Astrocyte (in vitro differentiated cells and primary cell): ENCODE data around the gene ZNF689. TPM values are rescaled to one million over a fixed set of nuclear protein-coding genes. Genes with fewer than 3 reads are reported as not detected.
A peak's percentile ranks its signal among the peaks of the same experiment; 100 is the strongest.
"Not testable (repeated sequence)": the region's sequence is repeated elsewhere in the genome, so short reads cannot be mapped to it uniquely, and the experiment has no call there.

Source experiments
- DNase-seq: peaks from one replicate; pipeline ENCODE4 v3.0.0-alpha.2; 2010; ENCODE audit warnings: low read depth
- FAIRE-seq: peaks from 2 replicates; lab custom pipeline; 2011; peaks lifted over from hg19 to GRCh38; lab: Jason Lieb, UNC
- H2AFZ ChIP-seq: 2 replicates; pipeline ENCODE4 v1.6.0; 2012; ENCODE audit warnings: low read depth, low read length, inconsistent platforms
- H3K27ac ChIP-seq: 2 replicates; pipeline ENCODE4 v1.5.1; 2011; ENCODE audit warnings: low read depth, low read length, inconsistent platforms
- H3K27me3 ChIP-seq: 2 replicates; pipeline ENCODE4 v1.6.0; 2011; ENCODE audit warnings: low read length, inconsistent platforms; ENCODE audit not compliant: insufficient read depth
- H3K36me3 ChIP-seq: 2 replicates; pipeline ENCODE4 v1.5.1; 2011; ENCODE audit warnings: low read length, inconsistent platforms; ENCODE audit not compliant: insufficient read depth
- H3K4me1 ChIP-seq: 2 replicates; pipeline ENCODE4 v1.5.1; 2011; ENCODE audit warnings: low read length, inconsistent platforms; ENCODE audit not compliant: insufficient read depth
- H3K4me2 ChIP-seq: 2 replicates; pipeline ENCODE4 v1.6.0; 2012; ENCODE audit warnings: low read length, inconsistent platforms
- H3K4me3 ChIP-seq: 2 replicates; pipeline ENCODE4 v1.5.1; 2011; ENCODE audit warnings: low read depth, mild to moderate bottlenecking, low read length, inconsistent platforms; ENCODE audit not compliant: insufficient read depth
- H3K79me2 ChIP-seq: 2 replicates; pipeline ENCODE4 v1.6.0; 2012; ENCODE audit warnings: mild to moderate bottlenecking, low read length, inconsistent platforms; ENCODE audit not compliant: insufficient read depth
- H3K9ac ChIP-seq: 2 replicates; pipeline ENCODE4 v1.6.0; 2012; ENCODE audit warnings: mild to moderate bottlenecking, low read length, inconsistent platforms
- H3K9me3 ChIP-seq: 2 replicates; pipeline ENCODE4 v1.5.1; 2012; ENCODE audit warnings: low read depth, mild to moderate bottlenecking, low read length, inconsistent platforms; ENCODE audit not compliant: insufficient read depth
- H4K20me1 ChIP-seq: 2 replicates; pipeline ENCODE4 v1.6.0; 2012; ENCODE audit warnings: low read length, inconsistent platforms; ENCODE audit not compliant: insufficient read depth
- H3K27ac Mint-ChIP-seq: one replicate; pipeline ENCODE4 v1.8.0; 2021; ENCODE audit warnings: mild to moderate bottlenecking, mixed read lengths; ENCODE audit not compliant: unreplicated experiment
- H3K27me3 Mint-ChIP-seq: one replicate; pipeline ENCODE4 v1.8.0; 2021; ENCODE audit warnings: low read depth, mixed read lengths; ENCODE audit not compliant: unreplicated experiment
- H3K36me3 Mint-ChIP-seq: one replicate; pipeline ENCODE4 v1.8.0; 2021; ENCODE audit warnings: low read depth, mixed read lengths; ENCODE audit not compliant: unreplicated experiment
- H3K4me1 Mint-ChIP-seq: one replicate; pipeline ENCODE4 v1.8.0; 2021; ENCODE audit warnings: low read depth, mixed read lengths; ENCODE audit not compliant: unreplicated experiment
- H3K4me3 Mint-ChIP-seq: one replicate; pipeline ENCODE4 v1.8.0; 2021; ENCODE audit warnings: mild to moderate bottlenecking, moderate library complexity, mixed read lengths; ENCODE audit not compliant: unreplicated experiment
- H3K9me3 Mint-ChIP-seq: one replicate; pipeline ENCODE4 v1.8.0; 2021; ENCODE audit warnings: mild to moderate bottlenecking, mixed read lengths; ENCODE audit not compliant: unreplicated experiment
- CTCF ChIP-seq: IDR thresholded peaks from 2 replicates; pipeline ENCODE4 v1.5.1; 2011; ENCODE audit warnings: low read depth, mild to moderate bottlenecking, inconsistent platforms, low read length, moderate library complexity; ENCODE audit not compliant: insufficient read depth
- EZH2 ChIP-seq: IDR thresholded peaks from 2 replicates; pipeline ENCODE4 v1.6.1; 2012; ENCODE audit warnings: mild to moderate bottlenecking, low read length, inconsistent platforms; ENCODE audit not compliant: insufficient read depth
- total RNA-seq: library from RNA; stranded (reverse); gene quantifications from 2 replicates; pipeline ENCODE4 v1.2.1, GENCODE V29; 2021

ZNF689 gene
- total RNA-seq, 1 donor from 2014 or later = 7.5 TPM

DNA sequence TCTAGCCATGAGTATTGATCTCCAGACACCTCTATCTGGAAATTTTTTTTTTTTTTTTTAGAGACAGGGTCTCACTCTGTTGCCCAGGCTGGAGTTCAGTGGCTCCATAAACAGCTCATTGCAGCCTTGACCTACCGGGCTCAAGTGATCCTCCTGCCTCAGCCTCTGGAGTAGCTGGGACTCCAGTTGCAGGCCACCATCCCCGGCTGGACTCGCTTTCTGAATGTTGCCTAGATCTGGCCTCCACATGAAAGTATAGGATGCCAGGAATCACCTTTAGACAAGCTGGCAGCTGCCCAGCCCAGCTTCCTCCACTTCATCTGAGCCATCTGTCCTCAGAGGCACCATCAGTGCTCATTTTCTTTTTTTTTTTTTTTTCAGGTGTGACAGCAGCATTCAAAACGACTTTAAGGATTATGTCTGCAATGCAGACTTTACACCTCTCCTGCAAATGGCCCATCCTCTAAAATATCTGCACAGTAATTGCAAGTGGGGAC lies 34.2 kb upstream of the ZNF689 start:
- Histone ChIP-seq H3K9ac (no peak overlapping the region), H3K4me1 (no peaks in the 10 kb centered on the region), H3K4me2 (no peak overlapping the region), H3K36me3 (no peaks in the 10 kb centered on the region), H3K27ac (no peak overlapping the region), H3K79me2 (no peaks in the 10 kb centered on the region), H3K27me3 (no peaks in the 10 kb centered on the region), H3K9me3 (no peaks in the 10 kb centered on the region), H3K4me3 (no peak overlapping the region), H2AFZ (no peak overlapping the region), H4K20me1 (no peaks in the 10 kb centered on the region)
- no peak for TF ChIP-seq CTCF
- no peak for TF ChIP-seq EZH2
- FAIRE-seq = no peak
- no peak overlapping the region for H3K27ac Mint-ChIP-seq
- no peaks in the 10 kb centered on the region for H3K4me1 Mint-ChIP-seq
- H3K4me3 Mint-ChIP-seq = no peak overlapping the region
- no peaks in the 10 kb centered on the region for H3K9me3 Mint-ChIP-seq
- DNase-seq = no peak
- H3K36me3 Mint-ChIP-seq = no peaks in the 10 kb centered on the region
- H3K27me3 Mint-ChIP-seq = peaks cover 15% of the 10 kb centered on the region

DNA sequence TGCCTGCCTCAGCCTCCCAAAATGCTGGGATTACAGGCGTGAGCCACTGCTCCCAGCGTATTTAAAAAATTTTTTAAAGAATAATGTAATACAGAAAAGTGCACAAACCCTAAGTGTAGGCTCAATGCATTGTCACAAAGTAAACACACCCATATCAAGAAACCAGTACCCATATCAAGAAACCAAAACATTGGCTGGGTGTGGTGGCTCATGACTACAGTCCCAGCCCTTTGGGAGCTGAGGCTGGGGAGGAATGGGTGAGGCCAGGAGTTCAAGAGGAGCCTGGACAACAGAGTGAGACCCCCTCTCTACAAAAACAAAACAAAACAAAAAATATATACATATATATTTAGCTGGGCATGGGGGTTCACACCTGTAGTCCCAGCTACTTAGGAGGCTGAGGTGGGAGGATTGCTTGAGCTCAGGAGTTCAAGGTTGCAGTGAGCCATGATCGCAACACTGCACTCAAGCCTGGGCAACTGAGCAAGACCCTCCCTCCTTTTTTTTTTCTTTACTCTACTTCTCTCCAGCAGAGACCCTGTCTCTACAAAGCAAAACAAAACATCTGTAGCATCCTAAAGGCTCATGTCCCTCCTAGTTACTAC lies 31.3 kb upstream of the ZNF689 start:
- Histone ChIP-seq H3K9ac (no peak overlapping the region), H3K4me2 (no peak overlapping the region), H3K79me2 (no peaks in the 10 kb centered on the region), H3K9me3 (no peaks in the 10 kb centered on the region), H3K36me3 (no peaks in the 10 kb centered on the region), H2AFZ (no peak overlapping the region), H4K20me1 (no peaks in the 10 kb centered on the region), H3K27ac (no peak overlapping the region), H3K4me3 (no peak overlapping the region), H3K27me3 (no peaks in the 10 kb centered on the region), H3K4me1 (no peaks in the 10 kb centered on the region)
- no peaks in the 10 kb centered on the region for H3K36me3 Mint-ChIP-seq
- no peaks in the 10 kb centered on the region for H3K9me3 Mint-ChIP-seq
- H3K4me3 Mint-ChIP-seq = no peak overlapping the region
- DNase-seq (no peak), FAIRE-seq (no peak)
- peaks cover 15% of the 10 kb centered on the region for H3K27me3 Mint-ChIP-seq
- no peaks in the 10 kb centered on the region for H3K4me1 Mint-ChIP-seq
- H3K27ac Mint-ChIP-seq = no peak overlapping the region
- TF ChIP-seq EZH2 (no peak), CTCF (no peak)

DNA sequence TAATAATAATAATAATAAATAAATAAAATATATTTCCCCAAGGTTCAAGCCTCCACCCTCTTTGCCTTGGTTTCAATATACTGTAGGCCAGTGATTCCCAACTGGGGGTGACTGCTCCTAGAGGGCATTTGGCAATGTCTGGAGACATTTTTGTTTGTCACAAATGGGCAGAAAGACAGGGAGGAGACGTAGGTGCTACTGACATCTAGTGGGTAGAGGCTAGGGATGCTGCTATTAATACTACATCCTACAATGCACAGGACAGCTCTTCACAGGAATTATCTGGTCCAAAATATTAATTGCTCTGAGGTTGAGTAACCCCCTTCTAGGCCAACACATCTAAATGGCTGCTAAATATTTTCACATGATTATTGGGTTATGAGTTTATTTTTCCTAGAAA lies 27.8 kb upstream of the ZNF689 start:
- no peak for DNase-seq
- H3K9me3 Mint-ChIP-seq = no peaks in the 10 kb centered on the region
- no peak for TF ChIP-seq EZH2
- peak; percentile 58 for TF ChIP-seq CTCF
- no peak for FAIRE-seq
- H3K4me1 Mint-ChIP-seq = peaks cover 3% of the 10 kb centered on the region
- no peak overlapping the region for H3K4me2 ChIP-seq
- H3K36me3 ChIP-seq = no peaks in the 10 kb centered on the region
- no peak overlapping the region for H3K4me3 Mint-ChIP-seq
- H3K4me3 ChIP-seq = no peak overlapping the region
- H3K27me3 ChIP-seq = no peaks in the 10 kb centered on the region
- no peak overlapping the region for H3K27ac Mint-ChIP-seq
- peaks cover 6% of the 10 kb centered on the region for H3K27me3 Mint-ChIP-seq
- H4K20me1 ChIP-seq = no peaks in the 10 kb centered on the region
- H3K4me1 ChIP-seq = peaks cover 3% of the 10 kb centered on the region
- H2AFZ ChIP-seq = no peak overlapping the region
- H3K9ac ChIP-seq = no peak overlapping the region
- peaks cover 11% of the 10 kb centered on the region for H3K79me2 ChIP-seq
- H3K36me3 Mint-ChIP-seq = no peaks in the 10 kb centered on the region
- H3K27ac ChIP-seq = no peak overlapping the region
- no peaks in the 10 kb centered on the region for H3K9me3 ChIP-seq

DNA sequence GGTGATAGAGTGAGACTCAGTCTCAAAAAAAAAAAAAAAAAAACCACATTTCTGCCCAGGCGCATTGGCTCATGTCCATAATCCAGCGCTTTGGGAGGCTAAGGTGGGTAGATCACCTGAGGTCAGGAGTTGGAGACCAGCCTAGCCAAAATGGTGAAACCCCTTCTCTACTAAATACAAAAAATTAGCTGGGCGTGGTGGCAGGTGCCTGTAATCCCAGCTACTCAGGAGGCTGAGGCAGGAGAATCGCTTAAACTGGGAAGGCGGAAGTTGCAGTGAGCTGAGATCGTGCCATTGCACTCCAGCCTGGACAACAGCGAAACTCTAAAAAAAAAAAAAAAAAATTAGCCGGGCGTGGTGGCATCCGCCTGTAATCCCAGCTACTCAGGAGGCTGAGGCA lies 26.9 kb upstream of the ZNF689 start:
- peaks cover 11% of the 10 kb centered on the region for H3K79me2 ChIP-seq
- H3K27ac Mint-ChIP-seq, DNase-seq, H3K9ac ChIP-seq, H3K4me3 ChIP-seq, H3K27me3 ChIP-seq, H3K36me3 Mint-ChIP-seq, H2AFZ ChIP-seq, H4K20me1 ChIP-seq, H3K27ac ChIP-seq, H3K4me3 Mint-ChIP-seq, H3K27me3 Mint-ChIP-seq, H3K9me3 Mint-ChIP-seq, H3K9me3 ChIP-seq, H3K36me3 ChIP-seq, H3K4me1 Mint-ChIP-seq, H3K4me1 ChIP-seq, FAIRE-seq, H3K4me2 ChIP-seq: not testable (repeated sequence)
